IPS-11a (cell line): ENCODE measurements around the gene NUP50.

Source experiments
- H3K4me3 ChIP-seq: one replicate; pipeline ENCODE4 v1.5.1; 2013; ENCODE audit warnings: low read depth, low read length, control low read depth

NUP50 gene

DNA sequence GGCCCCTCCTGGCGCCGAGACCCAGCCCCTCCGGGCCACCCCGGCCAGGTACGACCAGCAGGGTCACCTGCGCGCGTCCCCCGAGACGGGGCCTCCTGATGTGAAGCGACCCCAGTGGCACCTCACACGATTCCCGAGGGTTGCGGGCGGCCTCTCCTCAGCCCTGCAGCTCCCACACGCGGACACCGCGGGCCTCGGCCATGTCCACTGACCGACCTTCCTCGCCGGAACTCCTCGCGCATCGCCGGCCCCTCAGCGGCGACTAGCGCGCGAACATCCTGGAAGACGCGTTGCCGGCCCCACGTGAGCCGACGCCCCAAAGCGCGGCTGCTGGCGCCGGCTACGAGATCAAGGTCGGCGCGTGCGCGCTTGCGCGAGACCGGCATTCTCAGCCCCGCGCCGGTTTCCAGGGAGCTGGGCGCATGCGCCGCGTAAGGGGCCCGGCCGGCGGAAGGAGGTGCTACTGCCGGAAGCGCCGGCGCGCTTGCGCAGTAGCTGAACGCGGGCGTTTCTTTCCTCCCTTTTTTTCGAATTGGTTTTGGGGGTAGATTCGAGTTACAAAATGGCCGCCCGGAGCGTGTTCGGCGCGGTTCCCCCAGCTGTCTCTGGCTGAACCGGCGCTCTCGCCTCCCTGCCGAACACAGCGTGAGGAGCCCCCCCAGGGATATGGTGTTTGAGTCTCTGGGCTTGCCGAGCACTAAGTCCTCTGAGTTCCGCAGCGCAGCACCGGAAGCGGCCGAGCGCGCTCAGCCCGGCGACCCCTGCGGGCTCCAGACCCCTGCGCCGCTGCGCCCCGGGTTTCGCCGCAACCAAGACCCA, at the start of gene NUP50:
Gene NUP50, plus strand, starts transcription at position 475 of the 819 bp plus-strand sequence. CDS start 4,253 bp downstream, outside the sequence.
- peak within 1 kb of the TSS; percentile 83 for H3K4me3 ChIP-seq

- no peak overlapping the region for H3K4me3 ChIP-seq
Observed at GRCh38 chr22:45120440-45120839, 43.3 kb upstream of the NUP50 start.

DNA sequence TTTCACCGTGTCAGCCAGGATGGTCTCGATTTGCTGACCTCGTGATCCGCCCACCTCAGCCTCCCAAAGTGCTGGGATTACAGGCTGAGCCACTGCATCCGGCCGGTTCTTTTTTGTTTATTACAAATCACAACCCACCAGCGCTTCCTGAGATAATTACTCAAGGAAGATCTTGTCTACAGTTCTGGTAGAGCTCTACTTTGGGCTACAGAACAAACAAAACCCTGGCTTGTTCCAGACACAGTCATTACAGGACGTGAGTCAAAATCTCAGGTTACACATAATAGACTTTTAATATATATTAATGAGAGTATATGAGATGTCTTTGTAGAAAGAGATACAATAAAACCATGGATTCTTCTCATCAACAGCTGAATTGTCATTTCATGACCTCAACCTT, 42.8 kb upstream of the NUP50 start:
- H3K4me3 ChIP-seq: no peak overlapping the region

GRCh38 chr22:45124176-45124847, 39.4 kb upstream of the NUP50 start:
- no peak overlapping the region for H3K4me3 ChIP-seq

DNA sequence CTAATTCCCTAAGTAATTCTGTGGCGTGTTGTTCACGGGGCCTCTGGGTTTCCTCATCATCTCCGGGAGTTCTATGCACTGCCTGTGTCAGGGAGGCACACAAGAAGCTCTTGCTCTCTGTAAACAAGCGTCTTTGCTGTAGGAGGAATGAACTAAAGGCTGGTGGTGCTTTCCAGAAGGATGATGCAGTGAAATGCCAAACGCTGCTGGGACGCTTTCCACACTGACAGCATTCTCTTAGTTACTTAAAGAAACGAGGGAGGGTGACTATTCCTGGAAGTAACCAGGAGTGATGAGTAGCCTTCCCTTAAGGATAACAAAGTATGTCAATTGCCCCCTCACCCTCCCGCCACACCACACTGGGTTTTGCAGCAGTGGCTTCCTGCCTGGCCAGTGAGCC, 38.5 kb upstream of the NUP50 start:
- H3K4me3 ChIP-seq: no peak overlapping the region

DNA sequence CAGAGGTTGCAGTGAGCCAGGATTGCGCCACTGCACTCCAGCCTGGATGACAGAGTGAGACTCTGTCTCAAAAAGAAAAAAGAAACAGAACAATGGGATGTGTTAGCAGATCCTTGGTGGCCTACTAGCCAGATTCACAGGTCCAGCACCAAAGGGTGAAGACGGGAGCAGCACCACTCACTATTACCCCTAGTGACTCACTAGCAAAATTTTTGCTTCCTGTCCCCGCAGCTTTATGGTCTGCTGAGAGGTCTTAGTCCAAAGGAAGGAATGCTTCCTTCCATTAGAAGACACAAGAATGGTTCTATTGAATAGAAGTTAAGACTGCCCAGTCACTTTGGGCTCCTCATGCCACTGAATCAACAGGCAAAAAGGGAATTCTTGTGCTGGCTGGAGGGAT, 35.9 kb upstream of the NUP50 start:
- H3K4me3 ChIP-seq: no peak overlapping the region

DNA sequence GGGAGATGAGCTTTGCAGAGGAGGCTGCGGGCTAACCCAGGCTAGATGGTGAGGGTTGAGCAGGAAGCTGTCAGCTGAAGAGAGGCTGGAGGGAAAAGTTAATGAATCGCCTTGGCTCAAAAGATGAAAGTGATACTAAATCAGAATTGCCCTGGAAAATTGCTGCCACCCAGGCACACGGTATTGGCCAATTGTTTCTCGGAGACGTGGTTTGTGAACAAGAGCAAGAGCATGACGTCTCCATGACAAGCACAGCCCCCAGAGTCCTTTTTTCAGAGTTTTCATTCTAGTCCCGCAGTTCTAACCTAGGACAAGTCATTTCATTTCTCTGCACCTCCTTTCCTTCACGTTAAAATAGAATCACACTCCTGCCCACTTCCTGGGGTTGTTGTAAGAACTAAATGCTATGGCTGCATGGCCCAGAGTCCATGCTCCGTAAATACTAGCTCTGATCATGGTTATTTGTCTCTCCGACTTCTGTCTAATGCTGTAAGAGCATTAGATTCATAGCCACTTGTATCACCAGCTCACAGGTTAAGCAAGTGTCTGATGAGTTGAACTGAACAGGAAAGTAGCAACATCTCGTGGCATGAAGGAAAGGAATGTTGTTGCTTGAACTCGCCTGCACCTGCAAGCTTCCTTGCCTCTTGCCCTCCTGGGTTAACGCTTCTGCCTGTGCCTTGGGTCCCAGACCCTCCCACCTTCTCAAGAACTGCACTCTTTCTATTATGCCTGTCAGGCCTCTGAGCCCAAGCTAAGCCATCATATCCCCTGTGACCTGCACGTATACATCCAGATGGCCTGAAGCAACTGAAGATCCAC, 33.8 kb upstream of the NUP50 start:
- H3K4me3 ChIP-seq: no peak overlapping the region

DNA sequence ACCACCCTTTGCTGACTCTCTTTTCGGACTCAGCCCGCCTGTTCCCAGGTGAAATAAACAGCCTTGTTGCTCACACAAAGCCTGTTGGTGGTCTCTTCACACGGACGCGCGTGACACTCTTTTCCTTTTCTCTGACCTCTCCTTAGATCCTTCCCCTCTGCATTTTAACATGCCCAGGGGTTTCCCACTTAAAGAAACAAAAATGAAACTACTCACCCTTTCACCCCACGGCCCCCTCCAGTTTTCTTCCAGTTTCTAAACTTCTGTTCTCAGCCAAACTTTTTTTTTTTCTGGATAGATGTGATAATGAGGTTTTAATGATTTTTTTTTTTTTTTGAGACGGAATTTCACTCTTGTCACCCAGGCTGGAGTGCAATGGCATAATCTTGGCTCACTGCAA, 32.8 kb upstream of the NUP50 start:
- no peak overlapping the region for H3K4me3 ChIP-seq

DNA sequence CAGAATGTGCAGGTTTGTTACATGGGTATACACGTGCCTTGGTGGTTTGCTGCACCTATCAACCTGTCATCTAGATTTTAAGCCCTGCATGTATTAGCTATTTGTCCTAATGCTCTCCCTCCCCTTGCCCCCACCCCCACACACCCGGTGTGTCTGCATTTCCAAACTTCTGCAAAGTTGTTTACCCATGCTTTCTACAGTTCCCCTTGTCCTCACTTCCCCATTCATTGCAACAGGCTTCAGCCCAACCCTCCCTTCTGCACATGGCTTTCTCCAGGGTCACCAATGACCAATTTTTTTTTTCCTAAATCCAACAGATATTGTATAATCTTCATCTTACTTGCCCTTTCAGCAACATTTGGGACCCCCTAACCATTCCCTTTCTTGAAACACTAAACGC, 32.0 kb upstream of the NUP50 start:
- no peak overlapping the region for H3K4me3 ChIP-seq

- H3K4me3 ChIP-seq: no peak overlapping the region
Observed at GRCh38 chr22:45134313-45134712, 29.4 kb upstream of the NUP50 start.

DNA sequence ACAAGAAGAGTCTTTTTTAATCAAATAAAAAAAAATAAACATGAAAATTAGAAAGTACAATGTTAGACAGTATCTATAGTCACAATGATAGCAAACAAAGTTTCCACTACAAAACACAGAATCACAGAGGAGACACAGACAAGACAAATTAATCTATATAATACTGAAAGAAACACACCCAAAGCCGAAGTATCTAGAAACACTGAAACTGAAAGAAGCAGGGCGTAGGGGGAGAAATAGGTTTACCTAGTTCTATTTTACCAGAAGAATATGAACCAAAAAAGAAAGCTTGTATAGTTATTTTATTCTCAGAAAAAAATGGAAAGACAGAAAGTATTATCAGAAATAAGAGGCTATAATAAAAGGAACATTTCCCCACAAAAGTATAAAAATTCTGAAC, 27.1 kb upstream of the NUP50 start:
- no peak overlapping the region for H3K4me3 ChIP-seq

GRCh38 chr22:45139693-45140092, 24.0 kb upstream of the NUP50 start:
- H3K4me3 ChIP-seq: no peak overlapping the region

DNA sequence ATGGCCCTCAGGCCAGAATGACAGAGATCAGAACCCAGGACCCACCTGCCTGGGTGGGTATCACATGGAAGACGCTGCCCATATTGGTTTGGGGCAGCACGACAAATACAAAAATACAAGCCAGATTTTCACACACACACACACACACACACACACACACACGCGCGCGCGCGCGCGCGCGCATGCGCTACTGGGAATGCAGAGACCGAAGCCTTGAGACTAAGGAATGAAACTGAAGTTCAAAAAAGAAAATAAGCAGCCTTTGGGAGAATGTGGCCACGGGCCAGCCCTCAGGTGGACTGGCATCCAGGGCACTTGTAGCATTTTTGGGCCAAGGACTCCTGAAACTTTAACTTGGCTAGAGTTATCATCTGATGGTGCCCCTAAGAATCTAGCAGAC, 21.3 kb upstream of the NUP50 start:
- no peak overlapping the region for H3K4me3 ChIP-seq

DNA sequence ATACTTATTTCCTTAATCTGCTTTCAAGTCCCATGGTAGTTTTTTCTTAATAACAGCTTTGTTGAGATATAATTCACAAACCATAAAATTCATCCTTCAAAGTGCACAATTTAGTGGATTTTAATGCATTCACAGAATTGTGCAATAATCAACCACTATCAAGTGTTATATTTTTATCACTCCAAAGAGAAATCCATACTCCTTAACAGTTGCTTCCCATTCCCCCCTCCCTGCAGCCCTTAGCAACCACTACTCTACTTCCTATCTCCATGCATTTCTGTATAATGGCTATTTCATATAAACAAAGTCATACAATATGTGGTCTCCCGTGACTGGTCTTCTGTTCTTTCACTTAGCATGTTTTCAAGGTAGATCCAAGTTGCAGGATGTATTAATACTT, 18.8 kb upstream of the NUP50 start:
- H3K4me3 ChIP-seq: no peak overlapping the region

DNA sequence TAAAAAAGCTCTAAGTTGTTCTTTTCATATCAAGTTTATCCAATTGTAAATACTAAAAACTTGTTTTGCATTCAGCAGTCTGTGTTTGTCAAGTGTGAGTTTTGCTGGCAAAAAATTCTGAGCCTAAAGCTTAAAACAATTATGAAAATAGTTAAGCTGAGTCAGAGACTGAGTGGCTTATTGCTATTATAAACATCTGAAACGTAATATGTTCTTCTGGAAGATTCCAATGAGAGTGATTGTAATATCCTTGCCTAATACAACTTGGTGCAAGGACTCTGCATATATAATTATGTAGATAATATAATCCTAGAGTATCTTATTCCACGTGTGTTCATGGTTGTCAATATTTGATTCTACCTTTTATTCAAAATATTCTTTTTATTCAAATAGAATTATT, 14.1 kb upstream of the NUP50 start:
- no peak overlapping the region for H3K4me3 ChIP-seq

DNA sequence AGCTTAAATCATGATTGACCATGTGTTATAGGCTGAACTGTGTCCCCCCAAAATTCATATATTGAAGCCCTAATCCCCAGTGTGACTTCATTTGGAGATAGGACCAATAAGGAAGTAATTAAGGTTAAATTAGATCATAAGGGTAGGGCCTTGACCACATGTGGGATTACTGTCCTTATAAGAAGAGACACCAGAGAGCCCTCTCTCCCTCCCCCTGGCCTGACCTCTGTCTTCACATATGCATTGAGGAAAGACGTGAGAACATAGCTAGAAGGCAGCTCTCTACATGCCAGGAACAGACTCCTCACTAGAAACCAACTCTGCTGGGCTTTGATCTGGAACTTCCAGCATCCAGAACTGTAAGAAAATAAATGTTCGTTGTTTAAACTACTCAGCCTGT, 13.6 kb upstream of the NUP50 start:
- H3K4me3 ChIP-seq: no peak overlapping the region

- no peak overlapping the region for H3K4me3 ChIP-seq
Observed at GRCh38 chr22:45151503-45151902, 12.2 kb upstream of the NUP50 start.

- H3K4me3 ChIP-seq: no peak overlapping the region
Observed at GRCh38 chr22:45154383-45154782, 9.3 kb upstream of the NUP50 start.

GRCh38 chr22:45155050-45155840, 8.5 kb upstream of the NUP50 start:
- H3K4me3 ChIP-seq: no peak overlapping the region

GRCh38 chr22:45157907-45158306, 5.8 kb upstream of the NUP50 start:
- no peak overlapping the region for H3K4me3 ChIP-seq
